GM21390 (cell line): ENCODE results near the gene ENDOU.
"Not testable (repeated sequence)": the region's sequence is repeated elsewhere in the genome, so short reads cannot be mapped to it uniquely, and the experiment has no call there.

ENCODE experiments used
- ATAC-seq: cut with Tn5 transposase; IDR thresholded peaks from one replicate; pipeline ENCODE4 v1.9.1; 2021; ENCODE audit not compliant: unreplicated experiment

ENDOU gene

DNA sequence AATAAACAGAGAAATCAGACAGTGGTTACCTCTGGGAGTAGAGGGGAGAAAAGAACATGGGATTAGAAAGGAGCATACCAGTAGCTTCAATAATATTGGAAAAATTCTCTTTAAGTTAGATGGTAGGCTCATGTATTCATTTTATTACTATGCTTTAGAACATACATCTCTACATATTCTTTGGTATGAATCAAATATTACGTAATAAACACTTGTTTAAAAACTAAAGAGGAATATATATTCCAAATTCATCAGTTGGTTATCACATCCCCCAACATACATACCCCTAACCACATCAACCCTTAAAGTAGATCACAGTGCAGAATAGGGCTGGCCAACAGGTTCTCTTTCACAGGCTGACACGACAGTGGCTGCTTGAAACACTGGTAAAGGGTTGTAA is 25.0 kb downstream of the ENDOU start:
- no peak for ATAC-seq

DNA sequence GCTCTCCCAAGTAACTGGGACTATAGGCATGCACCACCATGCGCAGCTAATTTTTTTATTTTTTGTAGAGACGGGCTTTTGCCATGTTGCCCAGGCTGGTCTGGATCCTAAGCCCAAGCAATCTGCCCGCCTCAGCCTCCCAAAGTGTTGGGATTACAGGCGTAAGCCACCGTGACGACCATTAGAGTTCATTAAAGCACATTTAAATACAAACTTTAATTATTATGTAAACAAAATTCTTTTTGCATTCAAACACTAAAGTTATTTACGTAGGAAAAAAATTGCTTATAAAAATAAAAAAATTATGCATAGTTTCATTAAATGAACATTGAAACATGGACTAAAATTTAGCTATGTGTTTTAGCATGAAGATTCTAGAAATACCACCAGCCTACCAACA is 26.7 kb downstream of the ENDOU start:
- no peak for ATAC-seq

DNA sequence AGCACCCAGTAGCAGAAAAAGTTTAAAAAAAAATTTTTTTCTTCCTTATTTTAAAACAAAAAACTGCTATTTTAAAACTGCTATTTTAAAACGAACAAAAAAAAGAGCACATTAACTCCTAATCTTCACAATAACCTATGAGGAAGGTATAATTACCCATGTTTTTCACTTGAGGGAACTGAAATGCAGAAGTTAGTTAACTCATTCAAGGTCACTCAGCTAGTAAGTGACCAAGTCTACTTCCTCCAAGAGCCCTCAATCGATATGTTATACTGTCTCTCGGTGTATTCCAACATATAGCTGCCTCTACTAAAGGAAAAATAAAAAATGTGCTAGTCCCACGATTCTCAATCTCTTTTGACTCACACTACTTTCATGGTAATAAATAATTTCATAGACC is 27.2 kb downstream of the ENDOU start:
- ATAC-seq = no peak

DNA sequence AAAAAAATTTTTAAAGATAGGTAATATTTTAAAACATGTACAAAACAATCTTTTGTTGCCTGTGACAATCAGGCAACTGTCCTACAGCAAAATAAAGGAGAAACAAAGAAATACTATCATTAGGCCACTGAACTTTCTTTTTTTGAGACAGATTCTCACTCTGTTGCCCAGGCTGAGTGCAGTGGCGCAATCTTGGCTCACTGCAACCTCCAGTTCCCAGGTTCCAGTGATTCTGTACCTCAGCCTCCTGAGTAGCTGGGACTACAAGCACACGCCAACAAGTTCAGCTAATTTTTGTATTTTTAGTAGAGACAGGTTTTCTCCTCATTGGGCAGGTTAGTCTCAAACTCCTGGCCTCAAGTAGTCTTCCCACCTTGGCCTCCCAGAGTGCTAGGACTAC is 36.1 kb downstream of the ENDOU start:
- ATAC-seq = no peak

DNA sequence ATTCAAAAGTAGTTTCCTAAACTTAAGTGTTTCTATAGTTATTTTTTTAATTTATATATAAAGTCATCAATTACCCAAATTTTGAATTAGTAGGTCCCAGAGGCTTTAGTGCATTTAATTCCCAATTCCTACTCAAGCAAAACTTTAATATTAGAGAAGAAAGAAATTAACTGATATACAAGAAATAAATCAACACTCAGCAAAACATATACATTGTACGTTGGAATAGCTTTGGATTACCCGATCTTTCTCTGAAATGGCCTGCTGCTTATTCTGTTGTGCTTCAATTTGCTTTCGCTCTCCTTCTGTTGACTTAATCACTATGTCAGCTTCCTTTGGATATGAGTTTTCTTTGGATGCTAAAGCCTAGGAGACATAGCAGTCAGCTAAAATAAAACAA is 37.7 kb downstream of the ENDOU start:
- no peak for ATAC-seq

DNA sequence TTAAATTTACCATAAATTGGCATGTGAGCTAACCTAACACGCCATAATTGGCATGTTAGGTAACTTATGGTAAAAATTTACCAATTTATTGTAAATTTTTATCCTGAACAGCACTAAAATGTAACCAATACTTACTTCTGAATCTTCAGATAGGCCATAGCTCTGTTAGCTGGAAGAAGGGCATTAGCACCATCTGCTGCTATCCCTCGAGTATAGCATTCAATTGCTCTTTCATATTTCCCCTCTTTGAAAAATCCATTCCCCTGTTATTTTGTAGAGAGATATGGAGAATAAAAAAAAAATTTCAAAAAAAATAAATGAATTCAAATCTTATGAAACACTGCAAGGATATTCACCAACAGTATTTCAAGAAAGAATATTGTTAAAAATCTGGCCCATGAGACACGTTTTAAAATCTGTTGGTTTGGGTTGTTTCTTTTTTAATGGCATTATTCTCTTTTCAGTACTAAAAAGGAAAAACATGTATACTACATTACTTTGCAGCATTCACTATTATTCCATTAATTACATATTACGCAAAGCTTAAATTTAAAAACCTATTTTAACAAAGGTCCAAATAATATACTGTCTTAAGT is 38.5 kb downstream of the ENDOU start:
- ATAC-seq = peak; percentile 54

DNA sequence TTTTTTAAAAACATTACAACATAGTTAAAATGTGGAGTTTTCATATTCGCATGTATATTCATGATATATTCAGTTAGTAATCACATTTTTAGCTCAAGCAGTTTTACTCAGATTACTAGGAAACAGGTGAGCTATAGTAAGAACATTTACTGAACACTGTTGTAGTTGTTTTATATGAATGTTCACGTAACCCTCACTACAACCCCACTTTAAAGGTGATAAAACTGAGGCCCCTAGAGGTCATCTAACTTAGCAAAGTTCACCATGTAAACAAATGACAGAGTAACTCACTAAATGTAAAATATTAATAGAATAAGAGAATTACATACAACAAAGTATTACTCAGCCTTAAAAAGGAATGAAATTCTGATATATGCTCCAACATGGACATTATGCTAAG is 45.5 kb downstream of the ENDOU start:
- no peak for ATAC-seq

DNA sequence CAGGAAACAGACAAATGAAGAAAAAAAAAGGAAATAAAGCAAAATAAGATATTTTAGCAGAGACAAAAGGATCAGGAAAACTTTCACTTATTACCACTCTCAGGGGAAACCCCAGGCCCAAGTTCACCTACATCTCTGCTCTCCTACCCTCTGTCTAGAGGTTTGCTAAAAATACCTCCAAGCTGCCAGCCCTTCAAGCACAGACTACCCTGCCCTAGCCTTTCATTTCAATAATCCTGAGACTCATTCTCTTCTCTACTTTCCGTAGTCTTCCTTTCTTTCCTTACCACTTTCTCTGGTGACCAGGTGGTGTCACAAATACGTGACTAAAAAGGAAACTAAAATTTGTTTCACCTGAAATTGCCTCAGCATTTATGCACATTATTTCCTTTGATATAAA is 53.2 kb downstream of the ENDOU start:
- ATAC-seq = no peak

DNA sequence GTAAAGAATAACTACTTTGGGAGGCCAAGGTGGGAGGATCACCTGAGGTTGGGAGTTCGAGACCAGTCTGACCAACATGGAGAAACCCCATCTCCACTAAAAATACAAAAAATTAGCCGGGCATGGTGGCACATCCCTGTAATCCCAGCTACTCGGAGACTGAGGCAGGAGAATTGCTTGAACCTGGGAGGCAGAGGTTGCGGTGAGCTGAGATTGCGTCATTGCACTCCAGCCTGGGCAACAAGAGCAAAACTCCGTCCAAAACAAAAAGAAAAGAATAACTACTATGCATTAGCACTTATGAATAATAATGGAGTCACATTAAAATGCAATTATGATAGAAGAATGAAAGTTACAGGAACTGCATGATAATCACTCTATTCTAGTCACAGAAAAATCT is 57.4 kb downstream of the ENDOU start:
- not testable (repeated sequence) for ATAC-seq
